Measurements from ENCODE around the gene TMEM140.

- TF ChIP-seq, protein P1, sequence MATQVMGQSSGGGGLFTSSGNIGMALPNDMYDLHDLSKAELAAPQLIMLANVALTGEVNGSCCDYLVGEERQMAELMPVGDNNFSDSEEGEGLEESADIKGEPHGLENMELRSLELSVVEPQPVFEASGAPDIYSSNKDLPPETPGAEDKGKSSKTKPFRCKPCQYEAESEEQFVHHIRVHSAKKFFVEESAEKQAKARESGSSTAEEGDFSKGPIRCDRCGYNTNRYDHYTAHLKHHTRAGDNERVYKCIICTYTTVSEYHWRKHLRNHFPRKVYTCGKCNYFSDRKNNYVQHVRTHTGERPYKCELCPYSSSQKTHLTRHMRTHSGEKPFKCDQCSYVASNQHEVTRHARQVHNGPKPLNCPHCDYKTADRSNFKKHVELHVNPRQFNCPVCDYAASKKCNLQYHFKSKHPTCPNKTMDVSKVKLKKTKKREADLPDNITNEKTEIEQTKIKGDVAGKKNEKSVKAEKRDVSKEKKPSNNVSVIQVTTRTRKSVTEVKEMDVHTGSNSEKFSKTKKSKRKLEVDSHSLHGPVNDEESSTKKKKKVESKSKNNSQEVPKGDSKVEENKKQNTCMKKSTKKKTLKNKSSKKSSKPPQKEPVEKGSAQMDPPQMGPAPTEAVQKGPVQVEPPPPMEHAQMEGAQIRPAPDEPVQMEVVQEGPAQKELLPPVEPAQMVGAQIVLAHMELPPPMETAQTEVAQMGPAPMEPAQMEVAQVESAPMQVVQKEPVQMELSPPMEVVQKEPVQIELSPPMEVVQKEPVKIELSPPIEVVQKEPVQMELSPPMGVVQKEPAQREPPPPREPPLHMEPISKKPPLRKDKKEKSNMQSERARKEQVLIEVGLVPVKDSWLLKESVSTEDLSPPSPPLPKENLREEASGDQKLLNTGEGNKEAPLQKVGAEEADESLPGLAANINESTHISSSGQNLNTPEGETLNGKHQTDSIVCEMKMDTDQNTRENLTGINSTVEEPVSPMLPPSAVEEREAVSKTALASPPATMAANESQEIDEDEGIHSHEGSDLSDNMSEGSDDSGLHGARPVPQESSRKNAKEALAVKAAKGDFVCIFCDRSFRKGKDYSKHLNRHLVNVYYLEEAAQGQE (IDR thresholded peaks at IDR 0.05; ENCODE audit: low read depth), result no peak
- no peak for TF ChIP-seq YY1 (IDR thresholded peaks at IDR 0.05; ENCODE audit: low read depth)
- no peak for TF ChIP-seq EGR1 (IDR thresholded peaks at IDR 0.05)
- no peak for TF ChIP-seq TCF12 (IDR thresholded peaks at IDR 0.05; ENCODE audit: low read depth)
- no peak for TF ChIP-seq MAX (IDR thresholded peaks at IDR 0.05)
- no peak for TF ChIP-seq EP300 (IDR thresholded peaks at IDR 0.05; ENCODE audit: borderline replicate concordance)
- no peak for TF ChIP-seq ZBTB7A (IDR thresholded peaks at IDR 0.05; ENCODE audit: low read depth)
- no peak for TF ChIP-seq CEBPB (IDR thresholded peaks at IDR 0.05)
- no peak for TF ChIP-seq TEAD4 (IDR thresholded peaks at IDR 0.05)
- no peak for TF ChIP-seq TAF1 (IDR thresholded peaks at IDR 0.05; ENCODE audit: low read depth)
- TF ChIP-seq USF1 (IDR thresholded peaks at IDR 0.05), result no peak
- TF ChIP-seq RAD21 (IDR thresholded peaks at IDR 0.05; ENCODE audit: low read depth), result no peak
- no peak for TF ChIP-seq FOXM1 (IDR thresholded peaks at IDR 0.05; ENCODE audit: borderline replicate concordance, low read depth)
- TF ChIP-seq NFIC (IDR thresholded peaks at IDR 0.05), result no peak
Measured at GRCh38 chr7:135154734-135155133, 6.9 kb downstream of the TMEM140 start.

Data from Ishikawa (cell line).